Stimulated activated CD8-positive, alpha-beta memory T cell treated with anti-CD3 and anti-CD28 coated beads, Interleukin-4, amount 100 ng/mL, for 48 hours (primary cell): Measurements from ENCODE around the gene GREM1.

Experiments used
- DNase-seq: peaks from one replicate; pipeline ENCODE4 v3.0.0-alpha.2; 2020

Gene GREM1

GRCh38 chr15:32787949-32788348, 70.1 kb downstream of the GREM1 start:
- no peak for DNase-seq

DNA sequence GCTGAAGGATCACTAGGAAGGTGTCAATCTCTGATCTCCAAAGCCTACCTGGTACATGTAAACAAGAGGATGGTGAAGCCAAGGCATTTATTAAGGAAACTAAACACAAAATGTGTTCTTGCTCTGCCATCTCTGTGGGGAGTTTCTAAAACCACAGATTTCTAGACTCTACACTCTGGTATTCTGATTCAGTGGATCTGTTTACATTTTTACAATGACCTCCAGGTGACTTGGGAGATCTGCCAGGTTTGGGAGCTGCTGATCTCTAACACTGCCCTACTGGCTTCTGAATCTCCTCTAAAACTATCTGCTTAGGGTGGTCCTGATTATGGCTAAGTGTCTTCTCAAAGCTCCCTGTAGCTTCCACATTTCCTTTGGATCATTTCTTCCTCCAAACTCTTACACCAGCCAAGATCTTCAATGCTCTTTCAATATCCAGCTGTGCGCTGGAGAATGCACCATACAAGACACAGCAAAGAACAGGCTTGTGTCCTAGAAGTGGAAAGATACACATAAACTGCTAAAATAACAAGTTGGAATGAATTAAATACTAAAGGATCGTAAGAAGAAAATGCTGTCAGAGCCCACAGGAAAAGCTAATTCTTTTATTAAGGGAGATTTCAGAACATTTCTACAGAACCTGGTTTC, 72.7 kb downstream of the GREM1 start:
- no peak for DNase-seq

GRCh38 chr15:32792436-32792835, 74.6 kb downstream of the GREM1 start:
- no peak for DNase-seq
